NCI-H345 treated with DMSO at 0.1 percent for 48 hours (cell line): ENCODE results near the gene PLEKHA1.
A peak's percentile ranks its signal among the peaks of the same experiment; 100 is the strongest.

Experiments used
- DNase-seq: peaks from one replicate; lab custom pipeline; 2025; ENCODE audit not compliant: unreplicated experiment; lab: John Stamatoyannopoulos, UW

The PLEKHA1 gene

GRCh38 chr10:122420624-122421007, 46.1 kb downstream of the PLEKHA1 start:
- DNase-seq, result no peak

GRCh38 chr10:122421054-122421625, 46.6 kb downstream of the PLEKHA1 start:
- DNase-seq, result no peak

DNA sequence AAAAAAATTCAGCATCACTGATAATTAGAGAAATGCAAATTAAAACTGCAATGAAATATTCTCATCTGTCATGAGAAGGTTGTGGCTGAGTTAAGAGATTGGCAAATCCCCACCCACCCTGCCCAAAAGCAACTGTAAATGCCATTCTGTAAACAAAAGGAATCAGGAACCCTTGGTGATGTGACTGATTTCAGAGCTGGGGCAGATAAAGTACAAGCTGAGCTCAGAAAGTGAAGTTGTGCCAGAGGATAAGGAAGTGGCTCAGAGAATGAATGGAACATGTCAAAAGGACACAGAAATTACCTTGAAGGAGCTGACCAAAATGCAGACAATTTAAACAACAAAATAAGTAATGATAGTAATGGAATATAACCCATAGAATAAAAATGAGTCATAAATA, 47.2 kb downstream of the PLEKHA1 start:
- no peak for DNase-seq

GRCh38 chr10:122422266-122422989, 47.9 kb downstream of the PLEKHA1 start:
- DNase-seq, result no peak

DNA sequence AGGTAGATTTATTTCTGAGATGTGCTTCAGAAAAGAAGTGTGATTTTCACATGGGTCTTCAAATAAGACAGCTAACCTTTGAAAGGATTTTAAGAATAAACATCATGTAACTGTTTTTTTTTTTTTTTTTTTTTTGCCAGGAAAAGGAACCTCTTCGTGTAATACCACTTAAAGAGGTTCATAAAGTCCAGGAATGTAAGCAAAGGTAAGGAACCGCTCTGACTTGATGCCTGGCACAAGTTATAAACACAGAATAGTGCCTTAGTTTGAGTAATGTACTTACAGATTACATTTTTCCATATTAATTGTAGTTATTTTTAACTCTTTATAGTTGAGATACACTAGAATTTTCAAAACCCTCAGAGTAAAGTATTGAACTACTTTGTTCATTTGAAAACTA, 49.6 kb downstream of the PLEKHA1 start:
- no peak for DNase-seq

- DNase-seq, result no peak
Measured at GRCh38 chr10:122426829-122427228, 52.3 kb downstream of the PLEKHA1 start.

- no peak for DNase-seq
Measured at GRCh38 chr10:122427280-122427679, 52.8 kb downstream of the PLEKHA1 start.

GRCh38 chr10:122435212-122435827, 60.8 kb downstream of the PLEKHA1 start:
- peak; percentile 9 for DNase-seq

GRCh38 chr10:122441961-122442360, 67.5 kb downstream of the PLEKHA1 start:
- DNase-seq, result no peak

DNA sequence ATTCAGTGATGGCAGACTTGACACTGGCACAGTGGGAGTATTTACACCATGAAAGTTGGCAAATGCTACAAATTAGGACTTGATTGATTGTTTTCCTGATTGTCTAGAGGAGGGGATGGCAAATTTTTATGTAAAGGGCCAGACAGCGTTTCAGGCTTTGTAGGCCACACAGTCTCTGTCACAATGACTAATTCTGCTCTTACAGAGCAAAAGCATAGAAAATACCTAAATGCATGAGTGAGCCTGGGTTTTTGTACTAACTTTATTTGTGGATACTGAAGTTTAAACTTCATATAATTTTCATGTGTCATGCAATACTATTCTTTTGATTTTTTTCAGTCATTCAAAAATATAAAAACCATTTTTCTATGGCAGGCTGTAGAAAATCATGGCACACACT, 71.0 kb downstream of the PLEKHA1 start:
- no peak for DNase-seq

- DNase-seq, result no peak
Measured at GRCh38 chr10:122445904-122446303, 71.4 kb downstream of the PLEKHA1 start.

DNA sequence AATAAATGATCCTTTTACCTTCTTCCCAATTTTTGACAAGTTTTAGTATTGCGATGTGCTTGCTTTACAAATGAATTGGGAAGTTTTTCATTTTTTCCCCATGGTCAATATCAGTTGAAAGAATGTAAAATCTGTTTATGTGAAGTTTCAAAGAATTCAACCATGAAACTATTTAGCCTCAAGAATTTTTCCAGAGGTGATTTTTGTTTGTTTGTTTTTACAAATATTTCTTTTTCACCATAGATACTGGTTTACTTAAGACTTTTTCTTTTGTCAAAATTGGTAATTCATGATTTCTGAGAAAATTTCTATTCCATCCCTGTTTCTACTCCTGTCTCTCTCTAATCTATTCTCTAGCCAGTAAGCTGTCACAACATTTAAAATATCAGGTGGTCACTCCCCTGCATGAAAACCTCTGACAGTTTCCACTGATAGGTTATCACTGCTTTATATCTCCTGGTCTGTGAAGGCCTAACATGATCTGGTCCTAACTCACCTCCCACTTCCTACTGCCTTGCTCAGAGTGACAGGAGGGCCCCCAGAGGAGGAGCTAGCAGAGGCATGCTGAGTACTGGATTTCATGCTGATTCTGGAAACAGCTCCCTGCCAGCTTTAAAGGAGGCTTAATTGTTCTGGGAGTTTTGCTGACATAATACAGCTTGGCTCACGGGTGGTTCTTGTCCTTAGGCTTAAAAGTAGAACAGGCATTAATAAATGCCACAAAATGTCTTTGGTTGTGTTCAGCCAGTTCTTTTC, 72.3 kb downstream of the PLEKHA1 start:
- DNase-seq, result peak; percentile 10

DNA sequence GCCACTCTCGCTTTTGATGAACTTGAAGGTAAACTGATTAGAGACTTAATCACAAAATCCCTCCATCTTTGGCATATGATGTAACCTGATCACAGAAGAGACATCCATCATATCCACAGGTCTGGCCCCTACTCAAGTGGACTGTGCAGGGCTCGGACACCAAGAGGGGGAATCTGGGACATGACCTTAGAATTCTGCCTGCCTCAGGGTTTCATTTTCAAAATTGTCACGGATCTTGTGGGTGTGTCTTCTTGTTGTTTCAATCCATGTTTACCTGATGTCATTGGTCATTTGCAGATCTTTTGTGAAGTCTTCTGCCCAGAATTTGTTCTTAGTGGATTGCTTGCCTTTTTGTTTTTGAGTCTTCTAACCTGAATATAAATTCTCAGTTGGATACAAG, 74.1 kb downstream of the PLEKHA1 start:
- DNase-seq, result no peak

- DNase-seq, result no peak
Measured at GRCh38 chr10:122449153-122449552, 74.6 kb downstream of the PLEKHA1 start.

GRCh38 chr10:122450353-122450990, 76.0 kb downstream of the PLEKHA1 start:
- DNase-seq, result no peak

- no peak for DNase-seq
Measured at GRCh38 chr10:122454071-122454470, 79.6 kb downstream of the PLEKHA1 start.

DNA sequence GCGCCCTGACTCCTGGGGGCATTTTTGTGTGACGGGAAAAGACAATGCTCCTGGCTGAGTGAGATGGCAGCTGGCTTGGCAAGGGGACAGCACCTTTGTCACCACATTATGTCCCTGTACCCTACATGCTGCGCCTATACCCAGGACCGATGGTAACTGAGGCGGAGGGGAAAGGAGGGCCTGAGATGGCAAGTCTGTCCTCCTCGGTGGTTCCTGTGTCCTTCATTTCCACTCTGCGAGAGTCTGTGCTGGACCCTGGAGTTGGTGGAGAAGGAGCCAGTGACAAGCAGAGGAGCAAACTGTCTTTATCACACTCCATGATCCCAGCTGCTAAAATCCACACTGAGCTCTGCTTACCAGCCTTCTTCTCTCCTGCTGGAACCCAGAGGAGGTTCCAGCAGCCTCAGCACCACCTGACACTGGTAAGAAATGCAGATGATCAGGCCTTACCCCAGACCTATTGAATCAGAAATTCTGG, 80.1 kb downstream of the PLEKHA1 start, which contains the start of gene ARMS2:
TSS of gene ARMS2 (plus strand) at position 51 of the 478 bp plus-strand sequence. CDS start at position 126, 75 bp downstream.
- no peak for DNase-seq

- no peak for DNase-seq
Measured at GRCh38 chr10:122455376-122456079, 81.0 kb downstream of the PLEKHA1 start.

DNA sequence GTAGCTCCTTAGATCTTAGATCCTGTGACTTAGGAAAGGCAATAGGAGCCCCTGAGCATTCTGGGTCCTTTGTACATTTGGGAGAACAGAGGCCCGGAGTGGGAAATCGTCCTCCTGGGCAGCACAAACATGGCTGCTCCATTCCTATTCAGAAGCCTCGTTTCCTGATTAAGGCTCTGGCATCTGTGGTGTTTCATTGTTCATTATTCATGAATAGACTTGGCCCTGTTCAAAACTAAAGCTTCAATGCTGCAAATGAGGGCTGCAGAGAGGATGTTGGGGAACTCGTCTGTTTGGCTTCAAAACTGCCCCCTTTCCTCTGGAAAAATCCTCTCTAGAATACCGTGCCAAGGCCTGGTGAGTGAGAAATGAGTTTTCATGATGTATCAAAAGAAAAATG, 83.4 kb downstream of the PLEKHA1 start:
- DNase-seq, result no peak

- no peak for DNase-seq
Measured at GRCh38 chr10:122458693-122459092, 84.2 kb downstream of the PLEKHA1 start.
